Ectodermal cell (in vitro differentiated cells): ENCODE measurements around the gene HBS1L.

ENCODE experiments used
- H3K27ac ChIP-seq: 2 replicates; pipeline ENCODE4 v1.7.0; 2013; ENCODE audit warnings: mild to moderate bottlenecking, low read depth, low read length; ENCODE audit not compliant: insufficient read depth, poor library complexity, severe bottlenecking
- H3K27me3 ChIP-seq: 2 replicates; pipeline ENCODE4 v1.7.0; 2013; ENCODE audit warnings: mild to moderate bottlenecking, low read length; ENCODE audit not compliant: insufficient read depth, control insufficient read depth, poor library complexity, severe bottlenecking
- H3K36me3 ChIP-seq: one replicate; pipeline ENCODE4 v1.7.0; 2013; ENCODE audit warnings: low read length; ENCODE audit not compliant: control insufficient read depth, insufficient read depth
- H3K4me1 ChIP-seq: one replicate; pipeline ENCODE4 v1.7.0; 2013; ENCODE audit warnings: low read length; ENCODE audit not compliant: control insufficient read depth, insufficient read depth
- H3K4me3 ChIP-seq: 2 replicates; pipeline ENCODE4 v1.7.0; 2013; ENCODE audit warnings: low read depth, low read length, control low read depth; ENCODE audit not compliant: insufficient read depth
- H3K9me3 ChIP-seq: 2 replicates; pipeline ENCODE4 v1.7.0; 2013; ENCODE audit warnings: mild to moderate bottlenecking, low read length, moderate library complexity; ENCODE audit not compliant: control insufficient read depth
- WGBS, 2 experiments: methylation state at CpG; one replicate each; pipeline ENCODE4 v1.1.7; 2013; ENCODE audit warnings: missing lambda C conversion rate in 2 of 2; 5-methylcytosine and 5-hydroxymethylcytosine counted together

HBS1L gene

GRCh38 chr6:135021310-135022049 is 33.1 kb downstream of the HBS1L start:
- no peaks in the 10 kb centered on the region for H3K9me3 ChIP-seq
- H3K4me1 ChIP-seq, result peaks cover 7% of the 10 kb centered on the region
- H3K27me3 ChIP-seq, result no peaks in the 10 kb centered on the region
- WGBS, 2 experiments, result 95 to 97% methylated on average over 3 of the region's 4 CpGs
- H3K36me3 ChIP-seq, result no peaks in the 10 kb centered on the region
- H3K27ac ChIP-seq, result no peak overlapping the region
- no peak overlapping the region for H3K4me3 ChIP-seq

DNA sequence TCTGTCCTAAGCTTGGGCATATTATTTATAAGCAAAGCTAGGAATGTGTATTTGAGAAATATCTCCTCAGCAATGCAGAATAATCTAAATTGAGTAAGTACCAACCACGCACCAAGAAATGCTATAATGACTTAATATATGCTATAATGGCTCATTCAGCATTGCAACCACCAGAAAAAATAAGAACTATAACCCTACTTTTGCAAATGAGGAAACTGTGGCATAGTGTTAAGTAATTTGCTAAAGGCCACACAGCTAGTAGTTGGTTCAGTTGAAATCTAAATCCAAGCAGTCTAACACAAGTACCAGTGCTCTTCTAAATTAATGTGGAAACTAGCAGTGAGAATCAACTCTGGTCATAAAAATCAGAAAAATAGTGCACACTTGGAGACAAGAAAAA is 35.7 kb downstream of the HBS1L start:
- H3K4me1 ChIP-seq, result no peaks in the 10 kb centered on the region
- no peaks in the 10 kb centered on the region for H3K27me3 ChIP-seq
- no peak overlapping the region for H3K27ac ChIP-seq
- no peaks in the 10 kb centered on the region for H3K9me3 ChIP-seq
- no peak overlapping the region for H3K4me3 ChIP-seq
- no CpG with 5 or more reads among the region's 1 CpG for WGBS, 2 experiments
- no peaks in the 10 kb centered on the region for H3K36me3 ChIP-seq

GRCh38 chr6:135018052-135018451 is 36.6 kb downstream of the HBS1L start:
- no peaks in the 10 kb centered on the region for H3K36me3 ChIP-seq
- no peak overlapping the region for H3K27ac ChIP-seq
- H3K4me1 ChIP-seq, result no peaks in the 10 kb centered on the region
- H3K4me3 ChIP-seq, result no peak overlapping the region
- 98 to 100% methylated on average over 1 to 2 of the region's 2 CpGs for WGBS, 2 experiments
- H3K27me3 ChIP-seq, result no peaks in the 10 kb centered on the region
- H3K9me3 ChIP-seq, result no peaks in the 10 kb centered on the region

DNA sequence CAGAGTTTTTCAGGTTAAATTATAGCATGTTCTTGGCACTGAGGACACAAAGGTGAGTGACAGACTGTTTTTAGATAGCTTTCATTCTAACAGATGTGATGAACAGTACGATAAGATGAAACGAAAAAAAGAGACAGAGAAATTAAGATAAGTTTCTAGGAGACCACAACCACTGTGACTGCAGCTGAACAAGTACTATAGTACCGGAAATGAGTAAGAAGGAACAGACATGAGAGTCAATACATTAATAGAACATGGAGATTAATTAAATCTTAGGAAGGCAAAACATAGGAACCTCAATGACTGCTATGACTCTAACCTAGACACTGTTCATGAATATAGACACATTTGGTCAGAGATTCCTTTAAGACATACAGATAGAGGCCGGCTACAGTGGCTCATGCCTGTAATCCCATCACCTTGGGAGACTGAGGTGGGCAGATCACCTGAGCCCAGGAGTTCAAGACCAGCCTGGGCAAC is 40.2 kb downstream of the HBS1L start:
- Histone ChIP-seq H3K36me3 (no peaks in the 10 kb centered on the region), H3K27ac (no peak overlapping the region), H3K4me1 (no peaks in the 10 kb centered on the region), H3K4me3 (no peak overlapping the region), H3K9me3 (no peaks in the 10 kb centered on the region), H3K27me3 (no peaks in the 10 kb centered on the region)
- 96 to 99% methylated on average over 4 of the region's 4 CpGs for WGBS, 2 experiments

GRCh38 chr6:135013211-135013610 is 41.4 kb downstream of the HBS1L start:
- 88 to 100% methylated on average over 1 to 3 of the region's 3 CpGs for WGBS, 2 experiments
- H3K9me3 ChIP-seq, result no peaks in the 10 kb centered on the region
- no peak overlapping the region for H3K27ac ChIP-seq
- H3K4me3 ChIP-seq, result no peak overlapping the region
- H3K4me1 ChIP-seq, result no peaks in the 10 kb centered on the region
- no peaks in the 10 kb centered on the region for H3K27me3 ChIP-seq
- H3K36me3 ChIP-seq, result no peaks in the 10 kb centered on the region

DNA sequence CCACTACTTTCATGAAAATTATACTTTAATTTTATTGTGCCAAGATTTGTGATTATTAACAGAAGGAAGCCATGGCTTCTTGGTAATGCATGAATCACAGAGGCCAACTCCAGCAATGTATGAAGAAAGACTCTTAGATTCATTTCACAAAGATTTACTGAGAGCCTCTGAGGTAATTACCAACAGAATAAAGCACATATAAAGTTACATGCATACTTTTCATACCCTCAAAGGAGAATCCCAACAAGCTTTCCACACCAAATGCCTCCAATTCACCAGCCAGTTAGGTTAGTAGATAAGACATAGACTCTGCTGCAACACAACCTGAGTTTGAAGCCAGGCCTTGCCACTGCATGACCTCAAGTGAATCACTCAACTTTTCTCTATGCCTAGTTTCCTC is 41.9 kb downstream of the HBS1L start:
- Histone ChIP-seq H3K4me1 (no peaks in the 10 kb centered on the region), H3K4me3 (no peak overlapping the region), H3K36me3 (no peaks in the 10 kb centered on the region), H3K27me3 (no peaks in the 10 kb centered on the region), H3K27ac (no peak overlapping the region), H3K9me3 (no peaks in the 10 kb centered on the region)

DNA sequence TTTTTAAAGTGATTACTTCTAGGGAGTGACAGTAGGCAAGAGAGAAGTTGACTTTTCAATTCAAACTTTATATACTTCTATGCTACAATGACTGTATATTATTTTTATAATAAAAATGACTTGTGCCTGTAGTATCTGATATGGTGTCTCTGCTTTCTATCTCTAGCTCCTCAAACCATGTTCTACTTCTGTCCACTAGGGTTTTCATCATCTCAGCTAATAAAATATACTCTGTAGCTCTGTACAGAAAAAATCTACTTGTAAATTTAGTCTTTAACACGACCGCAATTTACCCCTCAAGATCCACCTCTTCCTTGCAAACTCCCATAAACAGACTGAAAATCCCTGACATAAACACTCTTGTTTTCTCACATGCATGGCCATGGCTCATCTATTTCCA is 42.3 kb downstream of the HBS1L start:
- H3K27ac ChIP-seq, result no peak overlapping the region
- 85 to 94% methylated on average over 2 of the region's 2 CpGs for WGBS, 2 experiments

DNA sequence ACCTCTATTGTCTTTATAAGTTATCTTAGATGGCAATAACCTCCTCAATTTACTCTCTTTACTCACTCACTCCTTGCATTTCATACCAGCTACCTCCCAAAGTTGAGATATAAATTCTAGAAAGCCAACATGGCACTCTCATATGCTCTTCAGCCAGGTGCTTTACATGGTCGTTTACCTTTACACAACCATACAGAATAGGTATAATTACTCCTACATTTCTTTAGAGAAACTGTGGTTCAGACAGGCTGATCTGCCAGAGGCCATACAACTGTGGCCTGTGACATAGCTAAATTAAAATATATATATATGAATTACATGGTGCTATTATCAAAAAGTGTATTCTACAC is 45.7 kb downstream of the HBS1L start:
- Histone ChIP-seq H3K4me3 (no peak overlapping the region), H3K9me3 (no peaks in the 10 kb centered on the region), H3K27me3 (no peaks in the 10 kb centered on the region), H3K27ac (no peak overlapping the region), H3K36me3 (no peaks in the 10 kb centered on the region), H3K4me1 (no peaks in the 10 kb centered on the region)
- WGBS, 2 experiments, result 91 to 92% methylated on average over 1 of the region's 1 CpG

More for the DNA sequence above, 42.3 kb downstream of the HBS1L start:
- Histone ChIP-seq H3K4me1 (no peaks in the 10 kb centered on the region), H3K36me3 (no peaks in the 10 kb centered on the region), H3K9me3 (no peaks in the 10 kb centered on the region), H3K27me3 (no peaks in the 10 kb centered on the region), H3K4me3 (no peak overlapping the region)

DNA sequence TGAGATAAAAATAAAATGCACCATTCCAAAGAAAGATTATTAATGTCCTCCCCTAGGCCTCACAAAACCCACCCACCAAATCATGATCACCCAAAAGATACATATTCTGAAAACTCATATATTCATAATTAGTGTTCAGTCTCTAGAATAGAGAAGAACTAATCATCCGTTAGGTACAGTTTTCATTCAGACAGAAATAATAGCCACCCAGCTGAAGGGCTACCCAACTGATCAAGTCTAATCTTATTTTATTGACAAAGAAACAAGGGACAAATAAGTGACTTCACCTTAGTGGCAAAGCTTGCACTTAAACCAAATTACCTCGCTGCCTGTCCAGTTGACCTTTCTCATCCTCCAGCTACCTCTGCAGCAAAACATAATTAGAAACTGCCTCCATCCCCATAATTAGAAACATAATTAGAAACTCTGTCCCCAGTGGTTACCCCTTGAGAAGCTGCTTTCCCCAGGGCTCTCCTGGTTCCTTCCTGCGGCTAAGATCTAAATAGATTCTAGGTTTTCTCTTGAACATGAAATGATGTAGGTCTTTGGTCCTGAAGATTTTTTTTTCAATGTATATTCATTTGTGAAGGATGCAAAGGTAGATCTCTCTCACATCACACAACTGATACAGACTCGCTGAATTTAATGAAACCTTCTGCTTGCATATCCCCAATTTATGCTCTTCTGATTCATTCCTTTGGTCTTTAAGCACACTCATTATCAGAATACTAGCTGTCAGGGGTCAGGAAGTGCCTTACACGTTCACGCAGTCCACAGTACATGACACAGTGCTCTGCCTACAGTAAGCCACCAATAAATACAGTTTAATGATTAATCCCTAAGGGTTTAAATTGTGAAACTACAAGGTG is 46.3 kb downstream of the HBS1L start:
- H3K27ac ChIP-seq, result no peak overlapping the region
- H3K36me3 ChIP-seq, result no peaks in the 10 kb centered on the region
- no peaks in the 10 kb centered on the region for H3K27me3 ChIP-seq
- no peaks in the 10 kb centered on the region for H3K9me3 ChIP-seq
- WGBS, 2 experiments, result 90 to 98% methylated on average over 6 of the region's 6 CpGs
- no peaks in the 10 kb centered on the region for H3K4me1 ChIP-seq
- no peak overlapping the region for H3K4me3 ChIP-seq

DNA sequence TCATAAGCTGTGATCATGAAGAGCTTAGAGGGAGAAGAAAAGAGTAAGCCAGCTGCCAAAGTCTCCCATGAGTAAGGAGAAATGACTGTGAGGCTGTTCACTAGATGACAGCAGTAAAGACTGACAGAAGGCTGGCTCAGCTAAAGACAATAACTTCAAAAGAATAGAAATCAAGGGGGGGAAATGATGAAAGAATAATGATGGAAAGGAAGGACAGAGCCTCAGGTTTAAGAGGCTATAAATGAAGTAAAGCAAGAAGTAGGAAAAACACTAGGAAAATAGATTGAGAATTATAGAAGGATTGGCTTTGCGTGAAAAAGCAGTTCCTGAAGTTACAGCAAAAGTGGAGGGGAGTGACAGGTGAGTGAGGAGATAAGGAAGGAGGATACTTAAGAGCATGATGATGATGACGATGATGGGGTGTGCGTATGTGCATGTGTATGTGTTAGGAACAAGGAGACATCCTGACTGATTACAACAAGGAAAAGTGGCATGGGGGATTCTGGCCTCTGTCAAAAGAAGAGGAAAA is 48.2 kb downstream of the HBS1L start:
- H3K36me3 ChIP-seq, result no peaks in the 10 kb centered on the region
- H3K27me3 ChIP-seq, result no peaks in the 10 kb centered on the region
- H3K27ac ChIP-seq, result no peak overlapping the region
- no peaks in the 10 kb centered on the region for H3K9me3 ChIP-seq
- H3K4me1 ChIP-seq, result no peaks in the 10 kb centered on the region
- 96 to 97% methylated on average over 3 of the region's 3 CpGs for WGBS, 2 experiments
- no peak overlapping the region for H3K4me3 ChIP-seq
